PC-9 (cell line): ENCODE measurements around the gene PTPN11. TPM values are rescaled to one million over a fixed set of nuclear protein-coding genes. Genes with fewer than 3 reads are reported as not detected.

Experiments used
- BruUV-seq: library from RNA; stranded (reverse); fragments of 400-500 nt; replicated peaks from 2 replicates; lab custom pipeline; 2021; lab: Mats Ljungman, UMichigan
- CTCF ChIA-PET: fragments of 300-600 bp; sonication (Branson Sonifier 250); formaldehyde crosslinking; loops from one replicate; lab custom pipeline; 2022; ENCODE audit warnings: antibody characterized with exemption; lab: Charles Lee
- POLR2A ChIA-PET: fragments of 300-600 bp; sonication (Branson Sonifier 250); formaldehyde crosslinking; loops from one replicate; lab custom pipeline; 2022; ENCODE audit warnings: antibody characterized with exemption; ENCODE audit not compliant: unreplicated experiment; lab: Charles Lee
- DNase-seq, 2 experiments: peaks; one replicate each; pipeline versions ENCODE4 v3.0.0 to v3.0.0-alpha.2; 2015 to 2022; ENCODE audit warnings: mixed read lengths in 1 of 2
- H2AFZ ChIP-seq: fragments of 200-600 bp; sonication (generic); 2 replicates; pipeline ENCODE4 v1.8.1; 2017; ENCODE audit warnings: antibody characterized with exemption
- H3F3A ChIP-seq: fragments of 200-600 bp; sonication (generic); 2 replicates; pipeline ENCODE4 v1.8.1; 2017; ENCODE audit warnings: antibody characterized with exemption, mild to moderate bottlenecking, low read depth; ENCODE audit not compliant: insufficient read depth
- H3K27ac ChIP-seq: fragments of 200-600 bp; sonication (generic); 2 replicates; pipeline ENCODE4 v1.6.1; 2016; ENCODE audit warnings: mixed run types
- H3K27me3 ChIP-seq: fragments of 200-600 bp; sonication (generic); 2 replicates; pipeline ENCODE4 v1.6.1; 2016; ENCODE audit warnings: low read depth, mixed run types; ENCODE audit not compliant: insufficient read depth
- H3K36me3 ChIP-seq: fragments of 200-600 bp; sonication (generic); 2 replicates; pipeline ENCODE4 v1.6.1; 2016; ENCODE audit warnings: low read depth, mixed run types
- H3K4me1 ChIP-seq: fragments of 200-600 bp; sonication (generic); replicated peaks from 2 replicates; pipeline ENCODE4 v1.6.1; 2016; ENCODE audit warnings: mixed run types; ENCODE audit not compliant: insufficient read depth
- H3K4me2 ChIP-seq: fragments of 200-600 bp; sonication (generic); 2 replicates; pipeline ENCODE4 v1.6.1; 2017; ENCODE audit warnings: mixed run types
- H3K4me3 ChIP-seq: fragments of 200-600 bp; sonication (generic); 2 replicates; pipeline ENCODE4 v1.6.1; 2016; ENCODE audit warnings: mixed run types
- H3K79me2 ChIP-seq: fragments of 200-600 bp; sonication (generic); 2 replicates; pipeline ENCODE4 v1.6.1; 2017; ENCODE audit warnings: low read depth, mixed run types
- H3K9me2 ChIP-seq: fragments of 200-600 bp; sonication (generic); 2 replicates; pipeline ENCODE4 v1.8.1; 2017; ENCODE audit warnings: mild to moderate bottlenecking; ENCODE audit not compliant: insufficient read depth
- H3K9me3 ChIP-seq: fragments of 200-600 bp; sonication (generic); 2 replicates; pipeline ENCODE4 v1.8.1; 2016; ENCODE audit warnings: low read depth; ENCODE audit not compliant: insufficient read depth
- H4K20me1 ChIP-seq: fragments of 200-600 bp; sonication (generic); 2 replicates; pipeline ENCODE4 v1.8.1; 2017; ENCODE audit not compliant: insufficient read depth
- EZH2 ChIP-seq: fragments of 200-600 bp; sonication (generic); IDR thresholded peaks from 2 replicates; pipeline ENCODE4 v1.8.0; 2017; ENCODE audit warnings: antibody characterized with exemption, low read depth
- intact Hi-C: fragments of 100-400 bp; cut with micrococcal nuclease; formaldehyde crosslinking; loops from one replicate; pipeline ENCODE4 v1.10.0; 2022; ENCODE audit not compliant: unreplicated experiment
- total RNA-seq: library from RNA; stranded (reverse); gene quantifications from 2 replicates; pipeline ENCODE4 v1.2.3, GENCODE V29; 2021
- TF ChIP-seq, protein P1 (sequence below): fragments of 200-600 bp; sonication (generic); conservative IDR thresholded peaks from 2 replicates; pipeline ENCODE4 v1.6.1; 2017; ENCODE audit warnings: mixed run types, antibody characterized with exemption, mild to moderate bottlenecking, moderate library complexity

PTPN11 gene
- total RNA-seq, 1 experiment from 2014 or later: 113 TPM

GRCh38 chr12:112537710-112538396, 119.1 kb downstream of the PTPN11 start:
- Histone ChIP-seq H3K79me2 (no peaks in the 10 kb centered on the region), H3K4me3 (no peak overlapping the region), H3K27ac (no peak overlapping the region), H3K9me2 (no peaks in the 10 kb centered on the region), H3K27me3 (no peaks in the 10 kb centered on the region; the same call in 1 of the 2 replicates), H2AFZ (no peak overlapping the region), H3K4me2 (no peak overlapping the region), H3K36me3 (no peaks in the 10 kb centered on the region), H3F3A (no peaks in the 10 kb centered on the region), H3K4me1 (0 out of 2 replicates have a peak, but pooled peaks cover 4% of the 10 kb centered on the region), H3K9me3 (no peaks in the 10 kb centered on the region), H4K20me1 (no peaks in the 10 kb centered on the region)
- ChIA-PET CTCF (interaction anchor here (0.6 to 0.7 kb wide), 5 partner anchors 12 to 689 kb away, joined by 3 to 10 read pairs (median 8); no protein-coding TSS in a partner anchor), POLR2A (no interaction called here)
- BruUV-seq: no TSS peak
- intact Hi-C loops: no loop called here
- peak; percentile 76 to 81 for DNase-seq
- TF ChIP-seq, protein P1, sequence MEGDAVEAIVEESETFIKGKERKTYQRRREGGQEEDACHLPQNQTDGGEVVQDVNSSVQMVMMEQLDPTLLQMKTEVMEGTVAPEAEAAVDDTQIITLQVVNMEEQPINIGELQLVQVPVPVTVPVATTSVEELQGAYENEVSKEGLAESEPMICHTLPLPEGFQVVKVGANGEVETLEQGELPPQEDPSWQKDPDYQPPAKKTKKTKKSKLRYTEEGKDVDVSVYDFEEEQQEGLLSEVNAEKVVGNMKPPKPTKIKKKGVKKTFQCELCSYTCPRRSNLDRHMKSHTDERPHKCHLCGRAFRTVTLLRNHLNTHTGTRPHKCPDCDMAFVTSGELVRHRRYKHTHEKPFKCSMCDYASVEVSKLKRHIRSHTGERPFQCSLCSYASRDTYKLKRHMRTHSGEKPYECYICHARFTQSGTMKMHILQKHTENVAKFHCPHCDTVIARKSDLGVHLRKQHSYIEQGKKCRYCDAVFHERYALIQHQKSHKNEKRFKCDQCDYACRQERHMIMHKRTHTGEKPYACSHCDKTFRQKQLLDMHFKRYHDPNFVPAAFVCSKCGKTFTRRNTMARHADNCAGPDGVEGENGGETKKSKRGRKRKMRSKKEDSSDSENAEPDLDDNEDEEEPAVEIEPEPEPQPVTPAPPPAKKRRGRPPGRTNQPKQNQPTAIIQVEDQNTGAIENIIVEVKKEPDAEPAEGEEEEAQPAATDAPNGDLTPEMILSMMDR: no peak

- Histone ChIP-seq H3K4me1 (0 out of 2 replicates have a peak, but pooled peaks cover 4% of the 10 kb centered on the region), H3K27ac (no peak overlapping the region), H3K36me3 (no peaks in the 10 kb centered on the region), H3K4me3 (no peak overlapping the region), H3K4me2 (no peak overlapping the region), H3K9me2 (no peaks in the 10 kb centered on the region), H3F3A (no peaks in the 10 kb centered on the region), H3K9me3 (no peaks in the 10 kb centered on the region), H4K20me1 (no peaks in the 10 kb centered on the region), H3K27me3 (peaks cover 4% of the 10 kb centered on the region), H2AFZ (no peak overlapping the region), H3K79me2 (no peaks in the 10 kb centered on the region)
- CTCF ChIA-PET: interaction anchor here (0.7 kb wide), 1 partner anchor 688 kb away, joined by 10 read pairs; no protein-coding TSS in a partner anchor
- POLR2A ChIA-PET: no interaction called here
- no peak for TF ChIP-seq EZH2
- TF ChIP-seq, protein P1: no peak
- no TSS peak for BruUV-seq
- DNase-seq: no peak
- intact Hi-C loops: no loop called here
Measured at GRCh38 chr12:112538740-112539139, 120.0 kb downstream of the PTPN11 start.

DNA sequence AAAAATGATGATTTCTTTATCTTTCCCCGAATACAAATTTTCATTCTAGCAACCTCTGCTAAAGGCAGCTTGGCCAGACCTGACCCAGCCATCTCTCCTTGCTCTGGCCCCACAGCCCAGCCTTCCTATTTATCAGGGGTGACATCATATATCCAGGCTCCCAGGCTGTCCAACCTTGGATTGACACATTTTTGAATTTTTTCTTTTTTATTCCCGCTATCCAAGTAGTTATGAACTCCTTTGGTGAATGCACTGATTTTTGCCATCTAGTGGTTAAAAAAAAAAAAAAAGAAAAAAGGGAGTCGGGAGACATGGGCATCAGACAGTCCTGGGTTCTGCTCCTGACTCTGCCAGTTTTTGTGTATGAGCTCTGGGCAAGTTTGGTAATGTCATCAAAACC, 120.5 kb downstream of the PTPN11 start:
- Histone ChIP-seq H4K20me1 (no peaks in the 10 kb centered on the region), H2AFZ (no peak overlapping the region), H3K9me2 (no peaks in the 10 kb centered on the region), H3F3A (no peaks in the 10 kb centered on the region), H3K9me3 (no peaks in the 10 kb centered on the region), H3K27ac (no peak overlapping the region), H3K4me1 (0 out of 2 replicates have a peak, but pooled peaks cover 4% of the 10 kb centered on the region), H3K36me3 (no peaks in the 10 kb centered on the region), H3K4me2 (no peak overlapping the region), H3K79me2 (no peaks in the 10 kb centered on the region), H3K27me3 (peaks cover 9% of the 10 kb centered on the region), H3K4me3 (no peak overlapping the region)
- TF ChIP-seq, protein P1: 0 out of 2 replicates have a peak, but pooled peaks have one; percentile 29
- no peak for TF ChIP-seq EZH2
- ChIA-PET POLR2A (interaction anchor here (0.6 kb wide), 1 partner anchor 19 kb away, joined by 15 read pairs; no protein-coding TSS in a partner anchor), CTCF (no interaction called here)
- intact Hi-C loops: no loop called here
- BruUV-seq: no TSS peak
- no peak for DNase-seq
